Heart right ventricle (tissue), 16 donors: ENCODE results near the gene PARD3. TPM values are rescaled to one million over a fixed set of nuclear protein-coding genes. Genes with fewer than 3 reads are reported as not detected.

Experiments used
- ATAC-seq, 8 donors: fragments of 200-7000 bp; cut with Tn5 transposase; one replicate each; pipeline ENCODE4 v1.9.1; 2020; ENCODE audit warnings: mild to moderate bottlenecking in 8 of 8, moderate library complexity in 8 of 8, moderate number of reproducible peaks in 1 of 8
- DNase-seq, 2 donors: peaks; one replicate each; pipeline ENCODE4 v3.0.0-alpha.2; 2020
- H3K27ac ChIP-seq, 10 donors: fragments of 200-600 bp; sonication (generic) in 2 of 10; one replicate each; pipeline versions ENCODE4 v1.5.0 to v1.8.0; 2020 to 2022; ENCODE audit warnings: mild to moderate bottlenecking in 3 of 10
- H3K27me3 ChIP-seq, 7 donors: fragments of 200-600 bp; one replicate each; pipeline ENCODE4 v1.8.0; 2021 to 2022; ENCODE audit warnings: mild to moderate bottlenecking in 2 of 7
- H3K36me3 ChIP-seq, 9 donors: fragments of 200-600 bp; sonication (generic) in 1 of 9; one replicate each; pipeline versions ENCODE4 v1.5.0 to v1.8.0; 2020 to 2022; ENCODE audit warnings: mild to moderate bottlenecking in 2 of 9
- H3K4me1 ChIP-seq, 9 donors: fragments of 200-600 bp; sonication (generic) in 1 of 9; one replicate each; pipeline versions ENCODE4 v1.5.0 to v1.8.0; 2020 to 2022; ENCODE audit warnings: mild to moderate bottlenecking in 4 of 9
- H3K4me3 ChIP-seq, 10 donors: fragments of 200-600 bp; sonication (generic) in 2 of 10; one replicate each; pipeline versions ENCODE4 v1.5.0 to v1.8.0; 2020 to 2022; ENCODE audit warnings: mild to moderate bottlenecking in 7 of 10, moderate library complexity in 2 of 10
- H3K9me3 ChIP-seq, 11 donors: fragments of 200-600 bp in 10 of 11; sonication (generic) in 2 of 11; one replicate each; pipeline versions ENCODE4 v1.5.0 to v1.8.0; 2013 to 2022; ENCODE audit warnings: mild to moderate bottlenecking in 2 of 11, control low read depth in 1 of 11, moderate library complexity in 1 of 11
- WGBS, 2 donors: extraction: QIAGEN DNeasy Blood & Tissue Kit; methylation state at CpG; one replicate each; pipeline ENCODE4 v1.1.7; 2013; ENCODE audit warnings: inconsistent platforms in 1 of 2; 5-methylcytosine and 5-hydroxymethylcytosine counted together
- intact Hi-C, 10 donors: fragments of 100-400 bp; cut with DNase I; formaldehyde crosslinking; loops; one replicate each; pipeline versions ENCODE4 v1.11.1 to v1.14.2; 2022
- polyA plus RNA-seq, 2 donors: library from polyadenylated mRNA; stranded (reverse); fragments of 200-250 nt; gene quantifications; one replicate each; pipeline ENCODE4 v1.2.3, GENCODE V29; 2013
- total RNA-seq, 10 donors: library from RNA; stranded (reverse); fragmentation: NEBNext Ultra II Directional in 3 of 10; extraction: Animal tissue kit (Norgen Biotek cat#: 25700) in 3 of 10; gene quantifications; one replicate each; pipeline versions ENCODE4 v1.2.1 to v1.2.4, GENCODE V29; 2021 to 2023
- TF ChIP-seq, protein P1 (sequence below), 9 donors: fragments of 200-600 bp; sonication (generic) in 2 of 9; IDR thresholded peaks; one replicate each; pipeline versions ENCODE4 v1.5.0 to v1.8.0; 2021 to 2022; ENCODE audit warnings: antibody characterized with exemption in 9 of 9, mild to moderate bottlenecking in 5 of 9, moderate library complexity in 1 of 9
- donor health status: Arrhythmogenic right ventricular cardiomyopathy.
- donor health status: ischemic (EF 13 %, LVEDD 7.1; RV severe dilation, severe dysfunction).
- donor health status: healthy with polysubstance abuse.
- donor health status: DM: no; HTN: yes; CAD: no.
- donor health status: DM: no; HTN: no; CAD: no.
- donor health status: ischemic (EF 25% LVEDD 6.9; RV normal size, moderate dysfunction).
- donor health status: ischemic (EF 25% LVEDD 5.7; RV mildly dilated, moderate dysfunction).
- donor health status: healthy.
- donor health status: DM: yes; HTN: yes; CAD: no.
- donor health status: Ischemic cardiomyopathy.
- donor health status: ischemic (EF 35%, LVEDD 5.7; RV mildly dilated, moderate dysfunction).
- donor health status: nonischemic (EF 11% LVEDD 7.7; RV severe dilation, severe dysfunction).
- donor health status: DM: yes; HTN: yes; CAD: no.
- donor health status: PGD.
- donor health status: ischemic (EF 29% LVEDD 5.4; RV normal size, mild dysfunction).
- donor health status: nonischemic (EF 23%, LVEDD 6.1; RV moderate dilation, normal function).

The PARD3 gene
- total and polyA plus RNA-seq, 12 donors, result 19.7 to 41.8 (median 34.2) TPM

DNA sequence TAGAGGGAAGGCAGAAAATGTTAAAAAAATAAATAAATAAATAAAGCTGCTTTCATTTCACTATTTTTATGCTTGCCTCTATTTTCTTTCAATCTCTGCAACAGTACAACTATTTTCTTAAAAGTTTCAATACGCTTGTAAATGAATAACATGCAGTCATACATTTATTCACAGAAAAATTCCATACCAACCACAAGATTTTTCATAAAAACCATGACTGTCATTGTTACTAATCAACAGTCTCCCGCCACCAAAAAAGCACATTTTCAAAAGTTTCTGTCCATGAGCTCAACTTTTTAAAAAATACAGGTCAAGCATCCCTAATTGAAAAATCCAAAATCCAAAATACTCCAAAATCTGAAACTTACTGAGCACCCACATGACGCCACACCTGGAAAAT is 5.3 kb downstream of the PARD3 start:
- 87 to 89% methylated on average over 3 of the region's 3 CpGs for WGBS, 2 donors
- Histone ChIP-seq H3K9me3 (no peaks in the 10 kb centered on the region), H3K27ac (peak overlapping the region in 2 of 10 donors; percentile 25 to 27), H3K36me3 (no peaks in the 10 kb centered on the region), H3K27me3 (peaks cover 0 to 30% (median 0%) of the 10 kb centered on the region in 7 donors), H3K4me3 (peak overlapping the region in 6 of 10 donors; percentile 0 to 35 (median 30)), H3K4me1 (peaks cover 7 to 49% (median 37%) of the 10 kb centered on the region in 9 donors)
- TF ChIP-seq, protein P1, sequence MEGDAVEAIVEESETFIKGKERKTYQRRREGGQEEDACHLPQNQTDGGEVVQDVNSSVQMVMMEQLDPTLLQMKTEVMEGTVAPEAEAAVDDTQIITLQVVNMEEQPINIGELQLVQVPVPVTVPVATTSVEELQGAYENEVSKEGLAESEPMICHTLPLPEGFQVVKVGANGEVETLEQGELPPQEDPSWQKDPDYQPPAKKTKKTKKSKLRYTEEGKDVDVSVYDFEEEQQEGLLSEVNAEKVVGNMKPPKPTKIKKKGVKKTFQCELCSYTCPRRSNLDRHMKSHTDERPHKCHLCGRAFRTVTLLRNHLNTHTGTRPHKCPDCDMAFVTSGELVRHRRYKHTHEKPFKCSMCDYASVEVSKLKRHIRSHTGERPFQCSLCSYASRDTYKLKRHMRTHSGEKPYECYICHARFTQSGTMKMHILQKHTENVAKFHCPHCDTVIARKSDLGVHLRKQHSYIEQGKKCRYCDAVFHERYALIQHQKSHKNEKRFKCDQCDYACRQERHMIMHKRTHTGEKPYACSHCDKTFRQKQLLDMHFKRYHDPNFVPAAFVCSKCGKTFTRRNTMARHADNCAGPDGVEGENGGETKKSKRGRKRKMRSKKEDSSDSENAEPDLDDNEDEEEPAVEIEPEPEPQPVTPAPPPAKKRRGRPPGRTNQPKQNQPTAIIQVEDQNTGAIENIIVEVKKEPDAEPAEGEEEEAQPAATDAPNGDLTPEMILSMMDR (IDR thresholded peaks at IDR 0.05), result no peak
- no peak for ATAC-seq
- intact Hi-C loops, result loop anchor here in 9 of 10 donors (5.0 to 10.0 kb wide), 9 partner anchors 32 to 155 kb away; no protein-coding TSS in a partner anchor
- no peak for DNase-seq

DNA sequence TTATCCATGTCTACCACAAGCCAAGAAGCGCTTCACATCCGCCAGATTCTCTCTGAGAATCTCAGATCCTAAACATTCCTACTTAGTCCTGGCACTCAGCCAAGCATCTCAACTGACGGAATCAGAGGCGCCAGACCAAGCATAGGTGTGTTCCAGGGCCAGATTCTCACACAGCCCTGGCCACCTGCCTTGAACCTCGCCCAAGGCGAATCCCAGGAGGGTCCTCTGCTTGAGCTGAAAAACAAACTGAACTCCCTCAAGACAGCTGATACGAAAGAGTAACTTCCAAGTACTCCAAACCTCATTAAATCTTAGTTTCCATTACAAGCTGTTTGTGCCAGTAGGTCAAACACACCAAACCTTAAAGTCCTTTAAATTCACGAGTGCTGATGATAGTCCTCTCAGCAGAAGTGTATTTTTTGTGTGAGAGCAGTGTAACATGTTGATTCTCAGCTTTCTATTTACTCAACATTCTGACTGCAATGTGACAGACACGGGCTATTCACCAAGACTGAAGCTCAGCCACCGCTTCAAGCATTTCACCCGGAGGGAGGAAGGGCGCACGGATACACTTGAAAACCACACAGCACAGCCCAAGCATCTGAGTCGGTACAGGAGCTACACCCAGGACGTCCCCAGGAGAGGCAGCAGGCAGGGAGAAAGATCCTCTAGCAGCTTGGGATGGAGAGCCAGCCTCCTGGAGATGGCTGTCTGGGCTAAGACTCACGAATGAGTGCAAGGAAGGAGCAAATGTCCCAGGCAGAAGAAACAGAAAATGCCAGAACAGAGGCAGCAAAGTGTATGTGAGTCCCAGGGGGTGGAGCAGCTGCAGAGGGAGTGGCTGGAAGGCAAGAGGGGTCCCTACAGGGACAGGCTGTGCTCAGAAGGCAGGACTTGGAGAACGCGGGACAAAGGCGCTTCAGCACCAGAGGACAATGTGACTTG is 6.0 kb downstream of the PARD3 start:
- TF ChIP-seq, protein P1 (IDR thresholded peaks at IDR 0.05), result no peak
- H3K36me3 ChIP-seq, result no peaks in the 10 kb centered on the region
- H3K4me1 ChIP-seq, result peaks cover 7 to 49% (median 37%) of the 10 kb centered on the region in 9 donors
- intact Hi-C loops, result no loop called here
- peaks cover 0 to 22% (median 0%) of the 10 kb centered on the region in 7 donors for H3K27me3 ChIP-seq
- ATAC-seq (peak in 7 of 8 donors; percentile 22 to 74 (median 44)), DNase-seq (peak; percentile 44)
- no peaks in the 10 kb centered on the region for H3K9me3 ChIP-seq
- 44 to 48% methylated on average over 19 of the region's 19 CpGs for WGBS, 2 donors
- H3K4me3 ChIP-seq, result peak overlapping the region in 8 of 10 donors; percentile 0 to 35 (median 25)
- H3K27ac ChIP-seq, result peak overlapping the region in 6 of 10 donors; percentile 4 to 27 (median 18)

DNA sequence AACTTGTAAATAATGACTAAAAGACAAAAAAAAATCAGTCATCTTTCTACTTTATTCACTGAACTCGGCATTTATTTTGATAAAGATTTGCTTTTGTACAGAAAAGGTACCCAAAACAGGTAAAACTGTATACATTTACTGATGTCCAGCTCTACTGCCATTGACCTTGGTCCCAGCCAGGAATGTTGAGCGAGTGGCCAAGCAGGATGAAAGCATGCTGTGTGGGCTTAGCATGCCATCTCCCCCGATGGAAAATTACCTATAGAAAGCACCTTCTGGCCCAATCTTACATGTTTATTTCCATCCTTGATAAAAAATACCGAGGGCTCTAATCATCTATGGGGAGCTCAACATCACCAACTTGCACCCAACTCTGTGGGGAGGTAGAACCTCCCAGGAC is 6.8 kb downstream of the PARD3 start:
- ATAC-seq (no peak), DNase-seq (no peak)
- Histone ChIP-seq H3K9me3 (no peaks in the 10 kb centered on the region), H3K27ac (no peak overlapping the region), H3K36me3 (no peaks in the 10 kb centered on the region), H3K27me3 (peaks cover 0 to 15% (median 0%) of the 10 kb centered on the region in 7 donors), H3K4me3 (no peak overlapping the region), H3K4me1 (peaks cover 7 to 43% (median 31%) of the 10 kb centered on the region in 9 donors)
- 78% methylated on average over 4 of the region's 4 CpGs for whole genome bisulfite sequencing, 2 donors
- TF ChIP-seq, protein P1 (IDR thresholded peaks at IDR 0.05), result no peak
- intact Hi-C loops, result no loop called here

DNA sequence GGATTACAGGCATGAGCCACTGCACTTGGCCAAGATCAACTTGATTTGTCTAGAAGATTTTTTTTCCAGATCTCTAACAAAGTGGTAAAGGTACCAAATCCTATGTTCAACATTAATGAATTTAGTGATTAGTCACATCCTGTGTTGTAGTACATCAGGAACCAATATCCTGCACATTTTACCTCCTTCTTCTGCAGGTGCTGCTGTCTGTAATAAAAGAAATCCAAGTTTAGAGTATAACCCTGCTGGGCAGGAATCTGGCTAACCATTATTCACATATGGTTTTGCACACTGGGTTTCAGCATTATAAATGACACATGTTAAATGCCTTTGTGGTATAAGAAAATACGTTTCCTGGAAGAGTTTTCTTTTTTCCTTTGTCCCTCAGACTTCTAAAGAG is 10.8 kb downstream of the PARD3 start:
- intact Hi-C loops, result no loop called here
- Histone ChIP-seq H3K4me1 (peaks cover 1 to 32% (median 26%) of the 10 kb centered on the region in 9 donors), H3K4me3 (no peak overlapping the region), H3K27me3 (peaks cover 0 to 2% (median 0%) of the 10 kb centered on the region in 7 donors), H3K9me3 (no peaks in the 10 kb centered on the region), H3K36me3 (no peaks in the 10 kb centered on the region), H3K27ac (no peak overlapping the region)
- ATAC-seq, result no peak
- WGBS, 2 donors, result 82 to 95% methylated on average over 1 of the region's 1 CpG
- TF ChIP-seq, protein P1 (IDR thresholded peaks at IDR 0.05), result no peak
- no peak for DNase-seq
